Panc1 (cell line): ENCODE results near the gene ROCK2.

Source experiments
- CTCF ChIP-seq: fragments of 450-650 bp; IDR thresholded peaks from 2 replicates; pipeline ENCODE4 v1.5.1; 2017; ENCODE audit warnings: mild to moderate bottlenecking
- POLR2AphosphoS5 ChIP-seq: IDR thresholded peaks from 2 replicates; pipeline ENCODE4 v1.6.1; 2012; ENCODE audit warnings: mild to moderate bottlenecking, low read depth, low read length, moderate library complexity
- REST ChIP-seq, 2 experiments: IDR thresholded peaks; 2 replicates each; pipeline ENCODE4 v1.6.1; 2011 to 2012; ENCODE audit warnings: low read depth in 2 of 2, control low read depth in 1 of 2, low read length in 1 of 2, mild to moderate bottlenecking in 1 of 2, moderate library complexity in 1 of 2; ENCODE audit not compliant: insufficient read depth in 1 of 2
- SIN3A ChIP-seq: IDR thresholded peaks from 2 replicates; pipeline ENCODE4 v1.6.1; 2012; ENCODE audit warnings: low read depth, mild to moderate bottlenecking, low read length, moderate library complexity, borderline replicate concordance; ENCODE audit not compliant: insufficient read depth
- TCF7L2 ChIP-seq: IDR thresholded peaks from 2 replicates; pipeline ENCODE4 v1.6.1; 2011; ENCODE audit warnings: mild to moderate bottlenecking, low read depth, low read length, inconsistent platforms

- TF ChIP-seq POLR2AphosphoS5, result no peak
- no peak for TF ChIP-seq CTCF
- TF ChIP-seq TCF7L2, result no peak
- no peak for TF ChIP-seq SIN3A
- TF ChIP-seq REST (IDR thresholded peaks at IDR 0.05; ENCODE audit: insufficient read depth in 1 of 2, low read depth in 2 of 2, low read length in 1 of 2), result no peak
Measured at GRCh38 chr2:11278219-11278618, 66.2 kb downstream of the ROCK2 start.
